Measurements from ENCODE around the gene PCDHAC1. TPM values are rescaled to one million over a fixed set of nuclear protein-coding genes. Genes with fewer than 3 reads are reported as not detected.
A peak's percentile ranks its signal among the peaks of the same experiment; 100 is the strongest.

PCDHAC1 gene
- total RNA-seq, 1 experiment from 2014 or later = 17.2 TPM

DNA sequence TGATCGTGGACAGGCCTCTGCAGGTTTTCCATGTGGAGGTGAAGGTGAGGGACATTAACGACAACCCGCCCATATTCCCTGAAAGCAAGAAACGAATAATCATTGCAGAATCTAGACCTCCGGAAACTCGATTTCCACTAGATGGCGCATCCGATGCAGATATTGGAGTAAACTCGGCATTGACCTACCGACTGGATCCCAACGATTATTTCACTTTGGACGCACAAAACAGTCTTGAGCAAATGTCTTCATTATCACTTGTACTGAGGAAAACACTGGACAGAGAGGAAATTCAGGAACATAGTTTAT lies 43.6 kb upstream of the PCDHAC1 start:
- intact Hi-C loops (cut with micrococcal nuclease) = no loop called here
- DNase-seq (ENCODE audit: unreplicated experiment) = peak; percentile 20
- CTCF ChIA-PET = interaction anchor here (0.8 to 1.0 kb wide), 2 partner anchors 122 to 152 kb away, joined by 3 read pairs; no protein-coding TSS in a partner anchor
- H3K9me3 Mint-ChIP-seq (ENCODE audit: unreplicated experiment) = peaks cover 22% of the 10 kb centered on the region
- H3K27me3 Mint-ChIP-seq (ENCODE audit: insufficient read depth, unreplicated experiment) = no peaks in the 10 kb centered on the region
- no peak overlapping the region for H3K4me3 Mint-ChIP-seq (ENCODE audit: unreplicated experiment)
- H3K36me3 Mint-ChIP-seq (ENCODE audit: insufficient read depth, unreplicated experiment) = peaks cover 6% of the 10 kb centered on the region
- no TSS peak for BruUV-seq (replicated peaks)
- no peak overlapping the region for H3K27ac Mint-ChIP-seq (ENCODE audit: low read depth, unreplicated experiment)
- H3K4me1 Mint-ChIP-seq (ENCODE audit: insufficient read depth, unreplicated experiment) = no peaks in the 10 kb centered on the region
- POLR2A ChIA-PET = interaction anchor here (2.2 kb wide), 1 partner anchor 11 kb away, joined by 12 read pairs; no protein-coding TSS in a partner anchor
- TF ChIP-seq, protein P1, sequence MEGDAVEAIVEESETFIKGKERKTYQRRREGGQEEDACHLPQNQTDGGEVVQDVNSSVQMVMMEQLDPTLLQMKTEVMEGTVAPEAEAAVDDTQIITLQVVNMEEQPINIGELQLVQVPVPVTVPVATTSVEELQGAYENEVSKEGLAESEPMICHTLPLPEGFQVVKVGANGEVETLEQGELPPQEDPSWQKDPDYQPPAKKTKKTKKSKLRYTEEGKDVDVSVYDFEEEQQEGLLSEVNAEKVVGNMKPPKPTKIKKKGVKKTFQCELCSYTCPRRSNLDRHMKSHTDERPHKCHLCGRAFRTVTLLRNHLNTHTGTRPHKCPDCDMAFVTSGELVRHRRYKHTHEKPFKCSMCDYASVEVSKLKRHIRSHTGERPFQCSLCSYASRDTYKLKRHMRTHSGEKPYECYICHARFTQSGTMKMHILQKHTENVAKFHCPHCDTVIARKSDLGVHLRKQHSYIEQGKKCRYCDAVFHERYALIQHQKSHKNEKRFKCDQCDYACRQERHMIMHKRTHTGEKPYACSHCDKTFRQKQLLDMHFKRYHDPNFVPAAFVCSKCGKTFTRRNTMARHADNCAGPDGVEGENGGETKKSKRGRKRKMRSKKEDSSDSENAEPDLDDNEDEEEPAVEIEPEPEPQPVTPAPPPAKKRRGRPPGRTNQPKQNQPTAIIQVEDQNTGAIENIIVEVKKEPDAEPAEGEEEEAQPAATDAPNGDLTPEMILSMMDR (IDR thresholded peaks at IDR 0.05; ENCODE audit: unreplicated experiment) = peak; percentile 9

DNA sequence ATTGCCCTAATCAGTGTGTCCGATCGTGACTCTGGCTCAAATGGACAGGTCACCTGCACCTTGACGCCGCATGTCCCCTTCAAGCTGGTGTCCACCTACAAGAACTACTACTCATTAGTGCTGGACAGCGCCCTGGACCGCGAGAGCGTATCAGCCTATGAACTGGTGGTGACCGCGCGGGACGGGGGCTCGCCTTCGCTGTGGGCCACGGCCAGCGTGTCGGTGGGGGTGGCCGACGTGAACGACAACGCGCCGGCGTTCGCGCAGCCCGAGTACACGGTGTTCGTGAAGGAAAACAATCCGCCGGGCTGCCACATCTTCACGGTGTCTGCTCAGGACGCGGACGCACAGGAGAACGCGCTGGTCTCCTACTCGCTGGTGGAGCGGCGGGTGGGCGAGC lies 42.7 kb upstream of the PCDHAC1 start:
- TF ChIP-seq, protein P1 (IDR thresholded peaks at IDR 0.05; ENCODE audit: unreplicated experiment) = no peak
- intact Hi-C loops (cut with micrococcal nuclease) = no loop called here
- no peaks in the 10 kb centered on the region for H3K4me1 Mint-ChIP-seq (ENCODE audit: insufficient read depth, unreplicated experiment)
- H3K36me3 Mint-ChIP-seq (ENCODE audit: insufficient read depth, unreplicated experiment) = peaks cover 6% of the 10 kb centered on the region
- no peaks in the 10 kb centered on the region for H3K27me3 Mint-ChIP-seq (ENCODE audit: insufficient read depth, unreplicated experiment)
- CTCF ChIA-PET = interaction anchor here (1.8 kb wide), 1 partner anchor 8 kb away, joined by 8 read pairs; no protein-coding TSS in a partner anchor
- no peak for DNase-seq (ENCODE audit: unreplicated experiment)
- H3K27ac Mint-ChIP-seq (ENCODE audit: low read depth, unreplicated experiment) = no peak overlapping the region
- H3K4me3 Mint-ChIP-seq (ENCODE audit: unreplicated experiment) = no peak overlapping the region
- no TSS peak for BruUV-seq (replicated peaks)
- peaks cover 24% of the 10 kb centered on the region for H3K9me3 Mint-ChIP-seq (ENCODE audit: unreplicated experiment)
- POLR2A ChIA-PET = interaction anchor here (2.2 kb wide), 1 partner anchor 10 kb away, joined by 12 read pairs; no protein-coding TSS in a partner anchor

DNA sequence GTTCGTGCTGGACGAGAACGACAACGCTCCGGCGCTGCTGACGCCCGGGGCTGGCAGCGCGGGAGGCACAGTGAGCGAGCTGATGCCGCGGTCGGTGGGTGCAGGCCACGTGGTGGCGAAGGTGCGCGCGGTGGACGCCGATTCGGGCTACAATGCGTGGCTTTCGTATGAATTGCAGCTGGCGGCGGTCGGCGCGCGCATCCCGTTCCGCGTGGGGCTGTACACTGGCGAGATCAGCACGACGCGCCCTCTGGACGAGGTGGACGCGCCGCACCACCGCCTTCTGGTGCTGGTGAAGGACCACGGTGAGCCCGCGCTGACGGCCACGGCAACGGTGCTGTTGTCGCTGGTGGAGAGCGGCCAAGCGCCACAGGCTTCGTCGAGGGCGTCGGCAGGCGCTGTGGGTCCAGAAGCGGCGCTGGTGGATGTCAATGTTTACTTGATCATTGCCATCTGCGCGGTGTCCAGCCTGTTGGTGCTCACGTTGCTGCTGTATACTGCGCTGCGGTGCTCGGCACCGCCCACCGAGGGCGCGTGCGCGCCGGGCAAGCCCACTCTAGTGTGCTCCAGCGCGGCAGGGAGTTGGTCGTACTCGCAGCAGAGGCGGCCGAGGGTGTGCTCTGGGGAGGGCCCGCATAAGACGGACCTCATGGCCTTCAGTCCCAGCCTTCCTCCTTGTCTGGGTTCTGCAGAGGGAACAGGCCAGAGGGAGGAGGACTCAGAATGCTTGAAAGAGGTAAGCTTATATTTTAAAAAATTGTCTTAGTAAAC lies 42.0 kb upstream of the PCDHAC1 start:
- Mint-ChIP-seq H3K27ac (ENCODE audit: low read depth, unreplicated experiment) (no peak overlapping the region), H3K4me1 (ENCODE audit: insufficient read depth, unreplicated experiment) (no peaks in the 10 kb centered on the region), H3K27me3 (ENCODE audit: insufficient read depth, unreplicated experiment) (no peaks in the 10 kb centered on the region), H3K36me3 (ENCODE audit: insufficient read depth, unreplicated experiment) (peaks cover 6% of the 10 kb centered on the region), H3K4me3 (ENCODE audit: unreplicated experiment) (no peak overlapping the region), H3K9me3 (ENCODE audit: unreplicated experiment) (peaks cover 18% of the 10 kb centered on the region)
- POLR2A ChIA-PET = interaction anchor here (2.2 kb wide), 1 partner anchor 9 kb away, joined by 12 read pairs; no protein-coding TSS in a partner anchor
- TF ChIP-seq, protein P1 (IDR thresholded peaks at IDR 0.05; ENCODE audit: unreplicated experiment) = no peak
- DNase-seq (ENCODE audit: unreplicated experiment) = no peak
- intact Hi-C loops (cut with micrococcal nuclease) = no loop called here
- no TSS peak for BruUV-seq (replicated peaks)
- CTCF ChIA-PET = interaction anchor here (1.3 to 1.8 kb wide), 2 partner anchors 8 to 156 kb away, joined by 5 to 8 read pairs; no protein-coding TSS in a partner anchor

DNA sequence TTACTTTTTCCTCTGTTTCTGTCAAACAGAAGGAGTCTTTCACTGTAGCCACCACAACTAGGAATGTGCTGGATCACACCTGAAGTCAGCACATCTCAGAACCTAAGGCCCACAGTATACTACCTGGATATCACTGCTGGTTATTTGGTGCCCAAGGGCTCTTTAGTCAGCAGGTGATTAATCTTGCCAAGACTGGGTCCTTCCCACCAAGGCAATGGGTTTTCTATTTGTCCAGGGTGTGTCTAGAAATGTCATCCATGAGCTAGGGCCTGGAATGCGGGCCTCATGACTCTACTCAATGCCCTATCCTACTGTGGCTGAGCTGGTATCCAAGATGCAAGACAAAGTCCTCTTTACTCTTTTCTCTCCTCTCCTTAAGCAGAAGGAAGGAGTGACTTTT lies 9.8 kb upstream of the PCDHAC1 start:
- ChIA-PET CTCF (interaction anchor here (0.6 to 1.3 kb wide), 6 partner anchors 10 to 1702 kb away, joined by 3 to 8 read pairs (median 4); partner anchors contain the start of genes PCDHA4 and PCDHAC1), POLR2A (interaction anchor here (1.5 kb wide), 1 partner anchor 10 kb away, joined by 3 read pairs; the partner anchor contains the start of gene PCDHAC1)
- H3K9me3 Mint-ChIP-seq (ENCODE audit: unreplicated experiment) = peaks cover 2% of the 10 kb centered on the region

More for the DNA sequence above, 9.8 kb upstream of the PCDHAC1 start:
- no TSS peak for BruUV-seq (replicated peaks)
- TF ChIP-seq, protein P1 (IDR thresholded peaks at IDR 0.05; ENCODE audit: unreplicated experiment) = no peak
- Mint-ChIP-seq H3K4me1 (ENCODE audit: insufficient read depth, unreplicated experiment) (no peaks in the 10 kb centered on the region), H3K4me3 (ENCODE audit: unreplicated experiment) (no peak overlapping the region), H3K36me3 (ENCODE audit: insufficient read depth, unreplicated experiment) (no peaks in the 10 kb centered on the region), H3K27ac (ENCODE audit: low read depth, unreplicated experiment) (no peak overlapping the region), H3K27me3 (ENCODE audit: insufficient read depth, unreplicated experiment) (no peaks in the 10 kb centered on the region)
- intact Hi-C loops (cut with micrococcal nuclease) = no loop called here
- no peak for DNase-seq (ENCODE audit: unreplicated experiment)

All from MCF 10A (cell line).